Skin of body (tissue), 2 donors: Measurements from ENCODE around the gene PUS1. TPM values are rescaled to one million over a fixed set of nuclear protein-coding genes. Genes with fewer than 3 reads are reported as not detected.

Experiments used
- DNase-seq: peaks from one replicate; lab custom pipeline; 2025; lab: John Stamatoyannopoulos, UW
- total RNA-seq: library from RNA; depleted of rRNA; stranded (reverse); fragments of >200 nt; gene quantifications from one replicate; pipeline ENCODE4 v1.2.3, GENCODE V29; 2014

The PUS1 gene
- total RNA-seq, 1 donor from 2014 or later: 8.5 TPM

DNA sequence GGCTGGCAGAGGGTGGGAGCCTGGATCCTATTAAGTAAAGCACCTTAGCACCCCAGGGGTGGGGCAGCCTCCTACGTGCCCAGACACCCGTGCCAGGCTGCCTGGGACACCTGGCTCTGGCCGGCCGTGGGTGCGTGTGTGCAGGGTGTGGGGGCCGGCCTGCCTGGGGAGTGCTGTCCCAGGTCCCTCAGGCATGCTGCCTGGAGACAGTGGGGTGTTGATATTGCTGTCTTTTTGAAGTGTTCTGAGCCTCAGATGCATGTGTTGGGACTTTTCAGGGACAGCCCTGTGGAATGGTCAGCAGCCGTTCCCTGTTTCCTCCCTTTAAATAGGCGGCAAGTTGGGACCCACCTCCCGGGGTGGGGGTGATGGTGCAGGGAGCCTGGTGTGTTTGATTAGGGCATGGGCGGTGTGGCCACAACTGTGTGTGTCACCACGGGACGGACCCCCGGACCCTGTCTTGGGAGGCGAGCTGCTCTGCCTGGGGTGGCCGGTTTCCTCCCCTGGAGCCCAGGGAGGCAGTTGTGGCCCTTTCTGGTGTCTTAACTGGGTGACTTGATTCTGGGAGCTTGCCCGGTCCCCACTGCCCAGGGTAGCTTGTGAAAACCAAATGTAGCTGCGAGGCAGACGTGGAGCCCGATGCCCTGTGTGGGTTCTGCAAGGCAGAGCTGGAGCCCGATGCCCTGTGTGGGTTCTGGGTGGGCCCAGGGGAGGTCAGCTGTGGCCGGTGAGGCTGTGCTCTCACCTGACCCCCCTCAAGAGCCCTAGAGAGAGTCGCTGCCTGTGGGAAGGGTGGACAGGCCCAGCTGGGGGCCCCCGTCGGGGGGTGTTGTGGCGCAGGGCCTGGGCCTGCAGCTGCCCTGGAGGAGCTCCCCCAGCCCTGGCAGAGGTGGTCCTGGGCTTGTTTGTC is 26.5 kb upstream of the PUS1 start:
- no peak for DNase-seq

DNA sequence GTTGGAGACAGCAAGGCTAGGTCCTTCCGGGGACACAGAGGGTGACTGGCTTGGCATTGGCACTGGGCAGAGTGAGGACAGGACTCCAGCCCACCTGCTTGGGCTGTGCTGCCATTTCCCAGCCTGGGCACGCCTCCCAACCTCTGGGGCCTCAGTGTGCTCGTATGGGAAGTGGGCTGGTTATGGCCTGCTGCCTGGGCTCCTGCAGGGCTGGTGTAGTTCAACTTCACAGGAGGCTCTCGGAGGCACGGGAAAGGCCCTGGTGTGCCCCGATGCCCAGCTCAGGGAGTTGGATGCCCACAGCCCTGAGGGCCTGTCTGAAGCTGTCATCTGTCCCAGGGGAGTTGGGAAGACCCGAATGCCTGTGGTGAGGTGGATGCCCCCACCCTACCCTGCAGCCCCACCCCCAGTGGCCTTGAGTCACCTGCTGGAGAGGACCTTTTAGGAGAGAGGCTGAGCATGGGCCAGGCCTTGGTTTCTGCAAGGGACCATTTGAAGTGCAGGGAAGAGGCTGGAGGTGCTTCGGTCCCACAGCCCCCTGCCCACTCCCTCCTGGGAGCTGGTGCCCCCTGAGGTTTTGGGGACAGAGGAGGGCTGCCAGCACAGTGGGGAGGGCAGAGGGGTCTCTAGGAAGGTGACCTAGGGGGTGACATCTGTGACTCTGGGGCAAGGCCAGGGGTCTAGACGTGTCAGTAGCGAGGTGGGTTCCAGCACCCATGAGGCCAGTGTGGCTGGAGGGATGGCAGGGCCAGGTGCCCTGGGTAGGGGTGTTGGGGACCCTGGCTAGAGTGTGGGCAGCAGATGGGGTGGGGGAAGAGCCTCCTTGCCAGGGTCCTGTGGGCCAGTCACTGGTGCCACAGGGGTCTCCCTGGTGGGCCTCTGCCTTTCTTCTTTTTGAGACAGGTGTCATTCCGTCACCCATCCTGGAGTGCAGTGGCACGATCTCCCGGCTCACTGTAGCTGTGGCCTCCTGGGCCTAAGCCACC is 25.5 kb upstream of the PUS1 start:
- DNase-seq: no peak

DNA sequence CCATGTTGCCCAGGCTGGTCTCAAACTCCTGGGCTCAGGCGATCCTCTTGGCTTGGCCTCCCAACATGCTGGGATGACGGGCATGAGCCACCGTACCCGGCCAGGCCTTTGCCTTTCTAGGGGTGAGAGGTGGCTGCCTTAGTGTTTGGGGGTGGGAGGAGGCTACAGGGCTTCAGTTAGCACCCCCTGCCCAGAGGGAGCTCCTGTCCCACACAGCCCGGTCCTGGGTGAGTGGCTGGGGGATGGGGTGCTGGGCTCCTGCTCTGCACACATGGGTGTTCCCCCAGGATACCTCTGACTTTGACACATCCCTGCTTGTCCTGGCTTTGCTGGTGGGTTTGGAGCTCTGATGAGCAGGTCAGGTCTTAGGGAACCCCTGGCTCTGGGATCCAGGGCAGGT is 24.7 kb upstream of the PUS1 start:
- DNase-seq: no peak

DNA sequence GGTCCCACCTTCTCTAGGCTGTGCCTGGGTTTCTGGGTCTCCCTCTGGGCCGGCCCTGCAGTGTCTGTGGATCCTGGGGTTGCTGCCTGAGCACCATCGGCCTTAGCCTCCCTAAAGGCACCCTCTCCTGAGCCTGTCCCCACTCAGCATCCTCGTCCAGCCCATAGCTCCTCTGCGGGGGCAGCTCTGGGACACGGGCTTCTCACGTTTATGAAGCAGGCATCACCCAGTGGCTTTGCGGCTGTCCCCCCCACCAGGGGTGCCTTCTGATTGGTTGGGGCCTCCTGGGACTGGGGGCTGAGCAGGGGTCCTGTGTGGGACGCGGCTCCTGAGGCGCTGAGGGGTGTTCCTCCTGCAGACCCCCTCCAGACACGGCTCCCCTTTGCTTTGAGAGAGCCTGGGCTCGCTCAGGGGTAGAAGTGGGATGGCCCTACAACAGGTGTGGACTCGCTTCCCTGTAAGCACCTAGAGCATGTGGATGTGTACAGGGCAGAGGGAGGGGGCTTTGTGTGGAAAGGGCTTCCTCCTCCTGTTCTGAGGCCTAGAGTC is 23.9 kb upstream of the PUS1 start:
- DNase-seq: no peak

DNA sequence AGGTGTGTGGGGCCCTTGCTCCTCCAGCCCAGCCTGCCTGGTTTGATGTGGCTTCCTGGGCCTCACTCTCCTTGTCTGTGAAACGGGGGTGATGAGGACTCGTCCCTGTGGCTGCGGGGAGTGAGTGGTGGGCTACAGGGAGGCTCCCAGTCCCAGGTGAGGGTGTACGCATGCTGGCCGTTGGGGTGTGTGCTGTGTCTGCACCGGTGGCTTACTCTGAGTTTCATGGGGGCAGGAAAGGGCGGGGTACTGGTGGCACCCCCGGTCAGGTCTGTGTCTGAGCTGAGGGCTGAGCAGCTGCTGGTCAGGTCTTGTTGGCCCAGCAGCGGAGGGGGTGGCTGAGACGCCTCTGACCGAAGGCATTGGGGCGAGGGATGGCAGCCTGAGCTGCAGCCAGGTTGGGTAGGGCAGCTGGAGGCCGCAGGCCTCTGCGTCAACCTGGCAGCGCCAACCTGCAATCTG is 23.4 kb upstream of the PUS1 start:
- DNase-seq: no peak

DNA sequence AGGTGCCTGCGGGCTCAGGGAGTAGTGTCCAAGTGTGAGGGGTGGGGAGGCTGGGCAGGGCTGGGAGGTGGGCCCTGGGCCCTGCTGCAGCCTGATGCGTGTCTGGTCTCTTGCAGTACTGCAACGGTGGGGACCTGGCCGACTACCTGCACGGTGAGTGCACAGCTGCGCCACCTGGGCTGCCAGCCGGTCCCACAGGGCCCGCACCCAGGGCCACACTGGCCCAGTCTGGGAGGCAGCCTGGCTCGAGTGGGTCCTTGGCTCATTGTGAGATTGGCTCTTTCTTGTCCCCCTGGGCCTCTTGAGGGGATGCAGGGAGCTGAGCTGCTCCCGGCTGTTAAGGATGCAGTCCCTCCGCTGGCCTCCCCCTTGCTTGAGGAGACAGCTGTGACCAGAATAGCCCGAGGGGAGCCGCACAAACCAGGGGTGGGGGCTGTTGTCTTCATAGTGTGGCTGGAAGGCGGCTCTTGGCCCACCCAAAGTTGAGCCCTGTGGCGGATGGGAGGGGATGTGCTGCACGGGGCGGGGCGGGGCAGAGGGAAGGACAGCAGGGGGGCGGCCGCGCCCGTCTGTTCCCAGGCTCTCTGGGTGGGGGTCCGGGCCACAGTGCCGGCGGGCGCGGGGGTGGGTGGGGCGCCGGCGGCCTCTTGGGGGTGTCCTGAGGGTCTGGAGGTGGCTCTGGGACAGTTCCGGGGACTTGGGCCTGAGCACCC is 21.5 kb upstream of the PUS1 start:
- DNase-seq: no peak

DNA sequence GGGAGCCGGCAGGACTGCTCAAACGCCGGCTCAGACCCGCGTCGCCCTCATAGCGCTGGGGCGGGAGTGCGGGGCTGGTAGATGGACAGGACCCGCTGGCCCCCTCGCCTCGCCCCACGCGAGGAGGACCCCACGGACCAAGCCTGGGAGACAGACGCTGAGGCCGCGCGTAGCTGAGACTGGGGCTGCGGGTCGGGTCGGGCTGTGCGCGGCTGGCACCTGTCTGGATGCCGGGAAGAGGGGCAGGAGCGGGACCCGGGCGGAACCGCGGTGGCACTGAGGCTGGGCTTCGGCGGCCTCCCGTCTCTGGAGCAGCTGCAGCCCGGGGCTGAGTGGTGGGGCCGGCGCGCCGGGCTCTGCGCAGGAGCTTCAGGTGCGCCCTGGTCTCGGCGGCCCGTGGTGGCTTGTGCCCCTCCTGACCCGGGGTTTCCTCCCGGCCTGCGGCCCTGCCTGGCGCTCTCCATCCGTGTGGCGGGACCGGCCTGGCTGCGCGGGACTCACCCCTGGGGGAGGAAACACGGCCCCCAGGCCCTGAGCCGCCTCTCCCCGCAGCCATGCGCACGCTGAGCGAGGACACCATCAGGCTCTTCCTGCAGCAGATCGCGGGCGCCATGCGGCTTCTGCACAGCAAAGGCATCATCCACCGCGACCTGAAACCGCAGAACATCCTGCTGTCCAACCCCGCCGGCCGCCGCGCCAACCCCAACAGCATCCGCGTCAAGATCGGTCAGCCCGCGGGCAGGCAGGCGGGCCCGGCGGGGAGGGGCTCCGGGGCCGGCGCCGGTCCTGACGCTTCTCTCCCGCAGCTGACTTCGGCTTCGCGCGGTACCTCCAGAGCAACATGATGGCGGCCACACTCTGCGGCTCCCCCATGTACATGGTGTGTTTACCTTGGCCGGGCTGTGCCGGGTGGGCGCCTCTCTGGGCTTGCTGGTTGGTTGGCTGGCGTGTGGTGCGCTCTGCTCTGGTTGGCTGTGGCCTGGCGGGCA is 20.7 kb upstream of the PUS1 start:
- DNase-seq: no peak

DNA sequence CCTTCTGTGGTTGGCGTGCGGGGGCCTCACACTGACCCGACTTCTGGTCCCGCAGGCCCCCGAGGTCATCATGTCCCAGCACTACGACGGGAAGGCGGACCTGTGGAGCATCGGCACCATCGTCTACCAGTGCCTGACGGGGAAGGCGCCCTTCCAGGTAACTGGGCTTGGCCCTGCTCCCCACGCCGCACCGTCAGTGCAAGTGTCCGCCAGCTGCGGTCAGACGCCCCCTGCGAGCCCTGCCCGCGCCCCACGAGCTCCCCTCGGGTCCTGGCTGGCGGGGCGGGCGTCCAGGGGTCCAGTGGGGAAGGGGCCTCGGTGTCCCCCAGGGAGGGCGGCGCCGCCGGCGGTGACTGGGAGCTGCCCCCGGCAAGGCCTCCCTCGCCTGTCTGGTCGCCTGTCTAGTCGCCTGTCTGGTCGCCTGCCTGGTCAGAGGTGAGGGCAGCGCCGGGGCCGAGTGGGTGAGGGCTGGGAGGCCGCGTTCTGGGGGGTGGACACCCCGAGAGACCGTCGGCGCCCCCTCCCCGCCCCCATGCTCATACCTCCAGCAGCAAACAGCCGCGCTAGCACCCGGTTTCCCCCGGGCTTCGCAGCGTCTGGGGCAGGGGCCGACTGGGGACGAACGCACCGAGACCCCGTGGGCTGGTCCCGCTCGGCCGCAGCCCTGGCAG is 19.9 kb upstream of the PUS1 start:
- DNase-seq: no peak

DNA sequence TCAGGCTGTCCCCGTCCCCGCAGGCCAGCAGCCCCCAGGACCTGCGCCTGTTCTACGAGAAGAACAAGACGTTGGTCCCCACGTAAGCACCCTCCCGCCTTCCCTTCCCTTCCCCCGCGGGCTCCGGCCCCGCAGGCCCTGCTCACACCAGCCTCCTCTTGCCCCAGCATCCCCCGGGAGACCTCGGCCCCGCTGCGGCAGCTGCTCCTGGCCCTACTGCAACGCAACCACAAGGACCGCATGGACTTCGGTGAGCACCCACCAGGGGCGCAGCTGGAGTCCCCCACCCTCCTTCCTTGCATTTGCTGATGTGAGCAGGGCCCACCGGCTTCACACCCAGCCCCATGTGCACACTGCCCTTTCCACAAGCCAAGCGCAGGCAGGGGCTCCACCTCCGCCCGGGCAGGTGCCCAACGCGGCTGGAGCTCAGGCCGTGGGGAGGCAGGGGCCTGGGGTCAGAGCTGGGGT is 19.3 kb upstream of the PUS1 start:
- DNase-seq: no peak

DNA sequence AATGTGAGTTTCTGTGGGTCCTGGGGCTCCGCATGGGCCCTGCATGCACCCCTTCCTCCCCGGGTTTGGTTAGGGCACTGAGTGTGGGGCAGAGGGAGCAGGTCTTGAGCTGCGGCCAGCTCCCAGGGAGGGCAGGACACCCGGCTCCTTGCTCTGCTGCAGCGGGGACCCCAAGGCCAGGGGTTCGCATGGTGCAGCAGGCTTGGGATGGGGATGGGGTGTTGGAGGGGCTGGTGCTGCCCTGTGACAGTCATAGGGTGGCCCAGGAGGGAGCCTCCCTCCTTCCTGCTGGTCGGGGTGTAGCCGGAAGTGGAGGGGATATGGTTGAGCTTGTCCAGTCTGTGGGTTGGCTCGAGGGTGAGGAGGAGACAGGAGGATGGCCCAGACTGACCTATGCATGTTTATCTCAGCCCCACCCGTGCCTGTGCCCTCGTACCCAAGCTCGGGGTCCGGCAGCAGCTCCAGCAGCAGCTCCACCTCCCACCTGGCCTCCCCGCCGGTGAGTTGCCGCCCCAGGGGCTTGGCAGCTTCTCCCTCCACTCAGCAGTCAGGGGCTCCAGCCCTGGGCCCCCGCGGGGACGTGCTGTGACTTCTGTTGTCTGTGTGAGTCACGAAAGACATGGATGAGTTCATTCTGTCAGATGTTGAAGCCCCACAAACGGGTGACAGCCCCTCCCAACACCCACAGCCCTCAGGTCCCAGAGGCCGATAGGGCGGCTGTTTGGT is 18.6 kb upstream of the PUS1 start:
- no peak for DNase-seq

DNA sequence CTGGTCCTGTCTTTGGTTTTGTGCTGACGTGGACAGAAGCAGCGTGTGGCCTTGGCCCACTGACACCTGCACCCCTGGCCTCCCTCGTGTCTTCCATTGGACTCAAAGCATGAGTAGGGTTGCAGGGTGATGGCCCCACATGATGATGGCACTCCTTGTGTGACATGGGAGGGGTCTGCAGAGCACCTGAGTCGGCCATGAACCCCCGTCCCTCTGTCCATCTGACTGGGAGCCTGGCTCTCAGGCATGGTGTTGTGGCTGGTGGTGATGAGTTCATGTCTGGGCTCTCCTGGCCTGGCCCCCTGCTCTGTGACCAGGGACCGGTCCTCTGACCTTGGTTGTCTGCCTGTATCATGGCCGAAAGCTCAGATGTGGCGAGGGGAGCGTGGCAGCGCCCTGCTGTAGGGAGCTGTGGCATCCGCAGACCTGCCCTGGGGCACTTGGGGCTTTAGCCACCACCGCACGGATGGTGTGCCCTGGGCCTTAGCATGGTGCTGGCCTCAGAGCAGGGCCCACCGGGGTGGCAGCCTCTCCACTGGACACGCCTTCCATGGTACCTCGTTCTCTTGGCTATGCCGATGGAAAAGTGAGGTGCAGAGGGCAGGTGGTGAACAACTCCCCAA is 17.9 kb upstream of the PUS1 start:
- no peak for DNase-seq

DNA sequence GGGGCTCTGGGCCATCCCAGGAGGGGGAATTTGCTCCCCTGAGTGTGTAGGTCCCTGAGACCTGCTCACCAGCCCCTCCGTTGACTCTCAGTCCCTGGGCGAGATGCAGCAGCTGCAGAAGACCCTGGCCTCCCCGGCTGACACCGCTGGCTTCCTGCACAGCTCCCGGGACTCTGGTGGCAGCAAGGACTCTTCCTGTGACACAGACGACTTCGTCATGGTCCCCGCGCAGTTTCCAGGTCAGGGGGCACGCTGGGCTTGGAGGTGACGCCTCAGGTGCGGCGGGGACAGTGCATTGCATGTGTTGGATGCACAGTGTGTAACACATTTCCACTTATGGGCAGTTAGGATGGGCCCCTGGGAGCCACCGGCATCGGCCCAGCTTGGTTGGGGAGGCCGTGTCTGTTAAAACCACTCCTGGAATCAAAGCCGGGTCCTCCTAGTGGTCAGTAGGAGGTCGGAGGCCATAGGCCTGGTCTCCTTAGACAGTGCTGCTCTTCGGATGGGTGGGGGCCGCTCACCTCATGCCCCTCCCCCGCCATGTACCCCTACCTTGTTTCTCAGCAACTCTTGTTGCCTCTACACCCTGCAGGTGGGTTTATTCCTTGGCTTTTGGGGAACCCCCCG is 17.1 kb upstream of the PUS1 start:
- no peak for DNase-seq

DNA sequence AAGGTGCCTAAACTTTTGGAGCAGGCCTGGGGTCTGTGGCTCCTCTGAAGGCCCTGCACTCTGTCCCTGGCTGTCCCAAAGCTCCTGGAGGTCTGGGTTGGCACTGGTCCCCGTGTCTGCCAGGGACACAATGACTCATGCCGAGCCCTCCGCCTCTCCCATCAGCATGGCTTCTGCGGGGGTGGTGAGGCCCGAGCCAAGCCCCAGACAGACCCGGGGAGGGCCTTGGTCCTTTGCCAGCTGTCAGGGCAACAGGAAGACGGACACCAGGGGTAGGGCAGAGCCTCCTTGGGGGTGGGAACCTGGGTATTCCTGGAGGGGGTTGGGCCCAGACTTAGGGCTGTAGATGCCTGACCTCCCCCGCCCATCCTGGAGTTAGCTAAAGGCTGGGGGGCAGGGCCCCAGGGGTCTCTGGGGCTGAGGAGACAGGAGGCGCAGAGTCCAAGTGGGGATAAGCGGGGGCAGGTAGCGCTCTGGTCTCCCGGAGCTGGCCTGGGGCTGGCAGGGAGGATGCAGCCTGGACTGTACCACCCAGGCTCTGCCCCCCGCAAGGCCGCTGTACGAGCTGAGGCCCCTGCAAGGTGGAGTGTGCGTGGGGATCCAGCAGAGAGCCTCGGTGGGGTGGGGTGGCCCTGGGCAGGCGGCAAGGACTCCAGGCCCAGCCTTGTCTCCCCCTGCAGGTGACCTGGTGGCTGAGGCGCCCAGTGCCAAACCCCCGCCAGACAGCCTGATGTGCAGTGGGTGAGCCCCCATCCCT is 16.4 kb upstream of the PUS1 start:
- no peak for DNase-seq

DNA sequence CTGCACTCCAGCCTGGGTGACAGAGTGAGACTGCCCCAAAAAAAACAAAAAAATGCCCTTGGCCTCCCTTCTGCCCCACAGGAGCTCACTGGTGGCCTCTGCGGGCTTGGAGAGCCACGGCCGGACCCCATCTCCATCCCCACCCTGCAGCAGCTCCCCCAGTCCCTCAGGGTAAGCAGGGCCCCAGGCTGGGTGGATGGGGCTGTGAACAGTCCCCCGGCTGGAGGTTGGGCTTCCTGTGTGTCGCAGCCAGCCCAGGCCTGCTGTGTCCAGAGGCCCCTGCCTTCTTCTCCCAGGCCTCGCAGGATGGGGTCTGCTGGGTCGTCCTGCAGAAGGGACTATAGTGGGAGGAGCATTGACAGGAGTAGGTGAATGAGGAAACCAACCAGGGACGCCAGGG is 15.4 kb upstream of the PUS1 start:
- no peak for DNase-seq

DNA sequence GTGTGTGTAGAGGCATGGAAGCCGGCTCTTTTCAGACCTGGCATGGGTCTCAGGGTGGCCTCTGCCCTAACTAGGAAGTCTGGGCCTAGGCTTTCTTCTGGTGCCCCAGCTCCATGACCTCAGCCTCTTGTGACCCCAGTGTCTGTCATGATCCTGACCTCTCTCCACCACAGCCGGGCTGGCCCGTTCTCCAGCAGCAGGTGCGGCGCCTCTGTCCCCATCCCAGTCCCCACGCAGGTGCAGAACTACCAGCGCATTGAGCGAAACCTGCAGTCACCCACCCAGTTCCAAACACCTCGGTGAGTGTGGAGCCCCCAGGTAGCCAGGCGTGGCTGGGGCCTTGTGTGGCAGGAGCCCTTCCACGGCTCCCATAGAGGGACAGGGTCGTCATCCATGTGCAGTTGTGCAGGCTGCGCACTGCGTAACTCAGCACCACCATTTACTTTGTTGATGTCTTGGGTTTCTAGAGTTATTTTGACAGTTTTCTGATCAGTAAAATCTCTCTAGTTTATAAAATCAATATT is 14.8 kb upstream of the PUS1 start:
- no peak for DNase-seq

DNA sequence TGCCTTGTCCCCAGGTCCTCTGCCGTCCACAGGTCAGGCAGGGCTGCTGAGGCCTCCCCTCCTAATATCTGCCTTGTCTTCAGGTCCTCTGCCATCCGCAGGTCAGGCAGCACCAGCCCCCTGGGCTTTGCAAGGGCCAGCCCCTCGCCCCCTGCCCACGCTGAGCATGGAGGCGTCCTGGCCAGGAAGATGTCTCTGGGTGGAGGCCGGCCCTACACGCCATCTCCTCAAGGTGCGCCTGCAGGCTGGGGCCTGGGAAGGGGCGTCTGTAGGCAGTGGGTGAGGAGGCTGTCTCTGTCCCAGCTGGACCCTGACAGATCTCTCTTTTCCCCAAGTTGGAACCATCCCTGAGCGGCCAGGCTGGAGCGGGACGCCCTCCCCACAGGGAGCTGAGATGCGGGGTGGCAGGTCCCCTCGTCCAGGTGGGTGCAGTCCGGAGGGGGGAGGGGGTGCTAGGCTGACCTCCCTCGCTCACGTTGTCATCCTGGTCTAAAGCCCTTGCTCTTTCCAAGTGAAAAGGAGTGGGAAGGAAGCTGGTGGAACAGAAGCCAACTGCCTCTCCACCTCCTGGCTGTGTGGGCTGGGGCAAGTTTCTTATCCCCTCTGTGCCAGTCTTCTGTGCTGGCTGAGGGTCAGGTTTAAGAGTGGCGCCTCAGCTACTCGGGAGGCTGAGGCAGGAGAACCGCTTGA is 13.9 kb upstream of the PUS1 start:
- DNase-seq: no peak
